22Rv1 (cell line): ENCODE data around the gene TRIM29.
"Not testable (repeated sequence)": the region's sequence is repeated elsewhere in the genome, so short reads cannot be mapped to it uniquely, and the experiment has no call there.

ENCODE experiments used
- H3K27ac ChIP-seq: fragments of 450-650 bp; 2 replicates; pipeline ENCODE4 v1.5.1; 2017
- ZFX ChIP-seq: fragments of 450-650 bp; IDR thresholded peaks from 2 replicates; pipeline ENCODE4 v1.6.1; 2017; ENCODE audit warnings: antibody characterized with exemption, borderline replicate concordance
- TF ChIP-seq, protein P1 (sequence below): fragments of 450-650 bp; IDR thresholded peaks from 2 replicates; pipeline ENCODE4 v1.5.1; 2017; ENCODE audit warnings: mild to moderate bottlenecking

Gene TRIM29

DNA sequence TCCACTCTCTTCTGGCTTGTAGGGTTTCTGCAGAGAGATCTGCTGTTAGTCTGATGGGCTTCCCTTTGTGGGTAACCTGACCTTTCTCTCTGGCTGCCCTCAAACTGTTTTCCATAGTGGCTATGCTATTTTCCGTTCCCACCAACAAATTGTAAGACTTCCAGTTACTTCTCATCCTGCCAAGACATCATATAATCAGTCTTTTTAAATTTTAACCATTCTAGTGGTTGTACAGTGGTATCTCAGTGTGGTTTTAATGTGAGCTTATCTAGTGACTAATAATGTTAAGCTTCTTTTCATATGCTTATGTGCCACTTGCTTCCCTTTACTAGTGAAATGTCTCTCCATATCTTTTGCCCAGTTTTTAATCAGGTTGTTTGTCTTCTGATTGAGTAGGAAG lies 13.6 kb upstream of the TRIM29 start:
- TF ChIP-seq, protein P1, sequence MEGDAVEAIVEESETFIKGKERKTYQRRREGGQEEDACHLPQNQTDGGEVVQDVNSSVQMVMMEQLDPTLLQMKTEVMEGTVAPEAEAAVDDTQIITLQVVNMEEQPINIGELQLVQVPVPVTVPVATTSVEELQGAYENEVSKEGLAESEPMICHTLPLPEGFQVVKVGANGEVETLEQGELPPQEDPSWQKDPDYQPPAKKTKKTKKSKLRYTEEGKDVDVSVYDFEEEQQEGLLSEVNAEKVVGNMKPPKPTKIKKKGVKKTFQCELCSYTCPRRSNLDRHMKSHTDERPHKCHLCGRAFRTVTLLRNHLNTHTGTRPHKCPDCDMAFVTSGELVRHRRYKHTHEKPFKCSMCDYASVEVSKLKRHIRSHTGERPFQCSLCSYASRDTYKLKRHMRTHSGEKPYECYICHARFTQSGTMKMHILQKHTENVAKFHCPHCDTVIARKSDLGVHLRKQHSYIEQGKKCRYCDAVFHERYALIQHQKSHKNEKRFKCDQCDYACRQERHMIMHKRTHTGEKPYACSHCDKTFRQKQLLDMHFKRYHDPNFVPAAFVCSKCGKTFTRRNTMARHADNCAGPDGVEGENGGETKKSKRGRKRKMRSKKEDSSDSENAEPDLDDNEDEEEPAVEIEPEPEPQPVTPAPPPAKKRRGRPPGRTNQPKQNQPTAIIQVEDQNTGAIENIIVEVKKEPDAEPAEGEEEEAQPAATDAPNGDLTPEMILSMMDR, result no peak
- TF ChIP-seq ZFX, result no peak
- H3K27ac ChIP-seq, result no peak overlapping the region

DNA sequence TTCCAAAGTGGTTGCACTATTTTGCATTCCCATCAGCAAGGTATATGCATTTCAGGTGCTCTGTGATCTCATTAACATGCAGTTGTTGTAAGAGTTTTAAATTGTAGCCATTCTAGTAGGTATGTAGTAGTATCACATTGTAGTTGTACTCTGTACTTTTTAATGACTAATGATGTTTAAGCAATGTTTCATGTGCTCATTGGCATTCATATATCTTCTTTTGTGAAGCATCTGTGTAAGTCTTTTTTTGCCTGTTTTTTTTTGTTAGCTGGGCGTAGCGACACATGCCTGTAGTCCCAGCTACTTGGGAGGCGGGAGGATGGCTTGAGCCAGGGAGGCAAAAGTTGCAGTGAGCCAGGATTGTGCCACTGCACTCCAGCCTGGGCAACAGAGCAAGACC lies 11.3 kb upstream of the TRIM29 start:
- no peak overlapping the region for H3K27ac ChIP-seq
- no peak for TF ChIP-seq ZFX
- TF ChIP-seq, protein P1, result no peak

DNA sequence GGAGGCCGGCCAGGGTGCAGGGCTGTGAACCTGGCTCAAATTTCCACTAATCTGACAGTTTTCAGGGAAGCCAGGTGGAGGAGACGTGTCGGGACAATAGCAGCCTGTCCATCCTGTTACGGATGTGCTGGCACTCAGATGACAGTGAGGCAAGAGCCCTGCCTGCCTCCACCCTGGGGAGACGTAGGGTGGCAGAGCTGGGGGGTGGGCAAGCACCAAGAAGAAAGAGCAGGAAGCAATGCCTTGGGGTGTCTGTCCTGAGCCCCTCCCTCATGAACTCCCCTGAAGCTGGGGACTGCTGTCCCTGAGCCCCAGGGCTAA lies 10.0 kb upstream of the TRIM29 start:
- TF ChIP-seq ZFX, result no peak
- TF ChIP-seq, protein P1, result no peak

DNA sequence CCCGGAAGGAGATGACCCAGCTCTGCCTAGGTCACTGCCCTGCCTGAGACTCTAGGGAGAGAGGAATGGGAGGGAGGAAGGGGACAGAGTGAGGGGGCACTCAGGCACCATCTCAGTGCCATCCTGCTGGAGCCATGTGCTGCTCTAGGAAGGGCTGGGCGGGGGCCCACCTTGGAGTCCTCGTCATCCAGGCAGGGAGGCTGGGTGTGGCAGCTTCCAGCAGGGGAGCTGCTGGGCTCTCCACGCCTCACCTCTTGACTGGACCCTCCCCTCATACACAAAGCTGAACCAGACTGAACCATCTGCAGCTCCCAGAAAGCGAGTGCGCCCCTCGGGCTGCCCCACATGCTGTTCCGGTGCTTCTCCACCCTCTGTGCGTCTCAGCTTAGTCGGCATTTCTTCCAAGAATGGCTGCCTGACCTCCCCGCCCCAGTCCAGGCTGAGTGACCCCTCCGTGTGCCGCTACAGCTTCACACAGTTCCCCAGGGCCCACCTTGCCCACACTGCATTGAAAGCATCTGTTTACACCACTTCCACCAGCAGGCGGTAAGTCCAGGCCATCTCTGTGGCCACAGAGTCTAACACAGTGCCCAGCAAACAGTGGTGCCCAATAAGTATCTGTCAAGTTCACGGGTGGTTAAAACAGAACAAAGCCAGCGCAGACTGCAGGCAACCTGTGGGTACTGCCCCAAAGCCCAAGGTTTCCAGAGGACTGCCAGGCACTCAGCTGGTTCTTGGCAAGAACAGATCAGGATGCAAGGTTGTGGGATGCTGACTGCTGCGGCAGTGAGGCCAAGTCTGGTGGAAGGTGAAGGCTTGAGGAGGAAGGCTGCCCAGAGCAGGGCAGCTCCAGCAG lies 9.4 kb upstream of the TRIM29 start:
- H3K27ac ChIP-seq, result no peak overlapping the region
- TF ChIP-seq, protein P1, result no peak
- no peak for TF ChIP-seq ZFX

More for the DNA sequence above, 10.0 kb upstream of the TRIM29 start:
- H3K27ac ChIP-seq, result no peak overlapping the region

DNA sequence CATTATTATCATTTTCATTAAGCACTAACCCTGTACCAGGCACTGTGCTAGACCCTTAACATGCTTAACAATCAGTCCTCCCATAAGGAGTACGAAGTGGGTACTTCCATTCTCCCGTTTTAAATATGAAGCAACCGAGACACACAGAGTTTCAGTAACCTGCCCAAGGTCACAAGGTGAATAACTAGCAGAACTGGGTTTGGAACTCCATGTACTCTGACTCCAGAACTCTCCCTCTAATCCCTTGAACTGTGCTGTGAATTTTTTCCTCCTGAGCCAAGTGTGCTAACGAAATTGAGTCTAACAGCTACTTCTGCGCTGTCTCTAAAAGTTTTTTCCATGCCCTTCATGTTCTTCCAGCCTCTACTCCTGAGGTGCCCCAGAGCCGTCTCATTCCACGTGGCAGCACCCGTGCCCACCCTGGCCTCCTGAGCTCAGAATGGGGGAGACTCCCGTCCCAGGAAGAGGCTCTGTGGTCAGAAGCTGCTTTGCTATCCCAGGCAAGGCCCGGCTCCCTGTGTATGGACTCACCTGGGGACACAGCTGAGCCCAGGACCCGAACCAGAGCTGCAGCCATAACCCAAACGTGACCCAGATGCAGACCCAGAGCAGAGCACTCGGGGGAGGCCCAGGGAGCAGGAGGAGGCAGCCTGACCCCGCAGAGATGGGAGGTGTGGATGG lies 8.6 kb upstream of the TRIM29 start:
- no peak overlapping the region for H3K27ac ChIP-seq
- no peak for TF ChIP-seq ZFX
- TF ChIP-seq, protein P1, result no peak

DNA sequence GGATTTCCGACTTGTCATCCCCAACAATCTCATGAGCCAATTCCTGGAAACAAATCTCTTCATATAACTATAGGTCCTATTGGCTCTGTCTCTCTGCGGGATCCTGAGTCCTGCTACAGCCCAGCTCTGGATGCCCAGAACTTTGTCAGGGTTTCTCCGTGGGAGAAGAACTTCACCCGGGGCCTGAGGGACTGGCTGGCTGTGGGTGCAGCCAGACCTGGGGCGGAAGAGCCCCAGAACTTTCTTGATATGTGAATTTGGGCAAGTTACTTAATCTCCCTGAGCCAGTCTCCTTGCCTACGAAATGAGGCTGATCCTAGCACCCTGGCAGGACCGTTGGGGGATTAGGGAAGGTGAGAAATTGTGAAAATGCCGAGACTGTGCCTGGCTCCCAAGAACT lies 6.6 kb upstream of the TRIM29 start:
- TF ChIP-seq, protein P1, result no peak
- TF ChIP-seq ZFX, result no peak
- no peak overlapping the region for H3K27ac ChIP-seq

DNA sequence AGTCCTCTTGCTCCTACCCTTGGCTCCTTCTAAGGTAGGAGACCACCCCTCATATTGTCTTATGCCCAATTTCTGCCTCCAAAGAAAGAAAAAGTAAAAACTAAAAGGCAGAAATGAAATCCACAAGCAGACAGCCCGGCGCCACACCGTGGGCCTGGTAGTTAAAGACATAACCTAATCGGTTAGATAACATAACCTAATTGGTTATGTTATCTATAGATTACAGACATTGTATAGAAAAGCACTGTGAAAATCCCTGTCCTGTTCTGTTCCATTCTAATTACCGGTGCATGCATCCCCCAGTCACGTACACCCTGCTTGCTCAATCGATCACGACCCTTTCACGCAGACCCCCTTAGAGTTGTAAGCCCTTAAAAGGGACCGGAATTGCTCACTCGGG lies 5.6 kb upstream of the TRIM29 start:
- H3K27ac ChIP-seq, result not testable (repeated sequence)
